ENCODE results near the gene ATP10A. TPM values are rescaled to one million over a fixed set of nuclear protein-coding genes. Genes with fewer than 3 reads are reported as not detected.

The ATP10A gene
- total RNA-seq, 1 experiment from 2014 or later, result not detected

DNA sequence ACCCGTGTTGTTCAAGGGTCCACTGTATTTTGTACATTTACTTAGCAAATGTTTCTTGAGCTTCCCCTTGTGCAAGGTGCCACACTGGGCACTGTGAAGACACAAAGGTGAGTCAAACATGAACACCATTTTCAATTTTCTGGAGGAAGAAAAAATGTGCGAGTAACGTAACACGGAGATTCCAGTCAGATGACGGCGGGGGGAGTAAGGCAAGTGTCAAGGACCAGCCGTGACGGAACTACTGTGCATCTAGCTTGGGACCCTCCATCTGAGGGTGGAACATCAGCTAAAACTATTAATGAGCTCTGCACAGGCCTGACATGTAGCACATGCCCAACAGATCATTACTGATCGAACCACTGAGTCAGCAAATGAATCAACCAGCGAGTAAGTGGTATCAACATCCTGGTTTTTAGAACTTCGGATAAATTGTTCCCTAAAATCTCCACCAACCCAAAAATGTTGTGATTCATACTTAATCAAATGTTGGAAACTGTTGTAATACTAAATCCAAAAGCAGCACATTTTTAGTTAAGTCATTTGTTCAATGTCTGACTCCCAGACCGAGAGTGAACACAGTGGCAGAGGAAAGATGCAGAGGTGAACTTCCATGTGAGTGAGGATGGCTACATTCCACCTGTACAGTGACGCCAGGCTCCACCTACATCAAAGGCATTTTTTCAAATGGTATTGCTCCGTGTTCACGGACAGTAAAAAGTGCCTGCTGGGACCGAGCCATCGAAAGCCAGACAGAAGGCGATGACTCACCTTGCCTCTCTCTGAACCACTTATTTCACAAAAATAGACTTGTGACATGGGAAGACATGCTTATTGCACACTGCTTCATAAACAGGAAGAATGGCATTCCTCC is 172.2 kb downstream of the ATP10A start:
- DNase-seq (ENCODE audit: unreplicated experiment), result no peak
- ChIA-PET CTCF (no interaction called here), POLR2A (no interaction called here)
- no peak overlapping the region for H3K4me3 Mint-ChIP-seq (ENCODE audit: unreplicated experiment)
- no peak for TF ChIP-seq CTCF (IDR thresholded peaks at IDR 0.05; ENCODE audit: unreplicated experiment)
- intact Hi-C loops (cut with micrococcal nuclease), result no loop called here
- H3K9me3 Mint-ChIP-seq (ENCODE audit: unreplicated experiment), result peaks cover 13% of the 10 kb centered on the region
- H3K27me3 Mint-ChIP-seq (ENCODE audit: insufficient read depth, unreplicated experiment), result no peaks in the 10 kb centered on the region
- H3K27ac Mint-ChIP-seq (ENCODE audit: low read depth, unreplicated experiment), result no peak overlapping the region
- H3K36me3 Mint-ChIP-seq (ENCODE audit: insufficient read depth, unreplicated experiment), result no peaks in the 10 kb centered on the region
- BruUV-seq (replicated peaks), result no TSS peak
- H3K4me1 Mint-ChIP-seq (ENCODE audit: insufficient read depth, unreplicated experiment), result no peaks in the 10 kb centered on the region

DNA sequence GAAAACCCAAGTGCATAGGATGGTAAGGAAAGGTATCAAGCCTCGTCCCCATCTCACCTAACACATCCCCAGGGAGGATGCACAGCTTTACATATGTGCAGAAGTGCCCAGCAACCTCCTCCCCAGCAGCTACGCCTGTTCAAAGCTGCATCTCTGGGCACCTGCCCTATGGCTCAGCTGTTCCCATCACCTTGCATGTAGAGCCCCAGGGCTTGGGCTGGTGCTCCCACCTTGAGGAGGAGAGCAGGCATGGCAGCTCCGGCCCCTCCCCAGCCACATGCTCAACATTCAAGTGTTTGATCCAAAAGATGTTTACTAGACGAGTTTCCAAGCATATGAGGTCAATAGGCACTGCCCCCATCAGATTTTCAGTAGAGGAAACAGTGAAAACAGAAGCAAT is 173.5 kb downstream of the ATP10A start:
- no peak overlapping the region for H3K4me3 Mint-ChIP-seq (ENCODE audit: unreplicated experiment)
- ChIA-PET POLR2A (no interaction called here), CTCF (no interaction called here)
- DNase-seq (ENCODE audit: unreplicated experiment), result no peak
- BruUV-seq (replicated peaks), result no TSS peak
- intact Hi-C loops (cut with micrococcal nuclease), result no loop called here
- H3K9me3 Mint-ChIP-seq (ENCODE audit: unreplicated experiment), result peaks cover 11% of the 10 kb centered on the region
- no peaks in the 10 kb centered on the region for H3K36me3 Mint-ChIP-seq (ENCODE audit: insufficient read depth, unreplicated experiment)
- H3K27ac Mint-ChIP-seq (ENCODE audit: low read depth, unreplicated experiment), result no peak overlapping the region
- H3K27me3 Mint-ChIP-seq (ENCODE audit: insufficient read depth, unreplicated experiment), result no peaks in the 10 kb centered on the region
- no peak for TF ChIP-seq CTCF (IDR thresholded peaks at IDR 0.05; ENCODE audit: unreplicated experiment)
- no peaks in the 10 kb centered on the region for H3K4me1 Mint-ChIP-seq (ENCODE audit: insufficient read depth, unreplicated experiment)

DNA sequence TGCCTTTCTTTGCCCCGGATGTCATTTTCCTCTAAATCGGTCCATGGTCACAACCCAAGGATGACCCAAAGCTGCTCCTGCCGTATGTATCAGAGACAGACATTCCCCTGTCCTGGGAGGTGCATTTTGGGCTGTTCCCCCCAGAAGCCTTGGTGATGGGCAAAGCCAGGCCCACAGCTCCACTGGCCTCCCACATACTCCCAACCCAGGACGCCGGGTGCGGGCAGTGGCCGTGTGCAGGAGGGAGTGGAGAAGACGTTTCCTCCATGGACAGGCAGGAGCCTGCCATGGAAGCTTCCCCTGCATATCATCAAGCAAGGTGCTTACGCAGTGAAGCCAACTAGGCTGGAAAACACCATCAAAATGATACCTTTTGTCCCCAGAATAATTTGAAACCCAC is 175.0 kb downstream of the ATP10A start:
- Mint-ChIP-seq H3K27ac (ENCODE audit: low read depth, unreplicated experiment) (no peak overlapping the region), H3K4me3 (ENCODE audit: unreplicated experiment) (no peak overlapping the region), H3K9me3 (ENCODE audit: unreplicated experiment) (peaks cover 14% of the 10 kb centered on the region), H3K4me1 (ENCODE audit: insufficient read depth, unreplicated experiment) (no peaks in the 10 kb centered on the region), H3K36me3 (ENCODE audit: insufficient read depth, unreplicated experiment) (no peaks in the 10 kb centered on the region), H3K27me3 (ENCODE audit: insufficient read depth, unreplicated experiment) (no peaks in the 10 kb centered on the region)
- intact Hi-C loops (cut with micrococcal nuclease), result no loop called here
- ChIA-PET POLR2A (no interaction called here), CTCF (interaction anchor here (0.6 to 0.7 kb wide), 2 partner anchors 291 to 1162 kb away, joined by 3 read pairs; no protein-coding TSS in a partner anchor)
- BruUV-seq (replicated peaks), result no TSS peak
- no peak for TF ChIP-seq CTCF (IDR thresholded peaks at IDR 0.05; ENCODE audit: unreplicated experiment)
- DNase-seq (ENCODE audit: unreplicated experiment), result no peak

DNA sequence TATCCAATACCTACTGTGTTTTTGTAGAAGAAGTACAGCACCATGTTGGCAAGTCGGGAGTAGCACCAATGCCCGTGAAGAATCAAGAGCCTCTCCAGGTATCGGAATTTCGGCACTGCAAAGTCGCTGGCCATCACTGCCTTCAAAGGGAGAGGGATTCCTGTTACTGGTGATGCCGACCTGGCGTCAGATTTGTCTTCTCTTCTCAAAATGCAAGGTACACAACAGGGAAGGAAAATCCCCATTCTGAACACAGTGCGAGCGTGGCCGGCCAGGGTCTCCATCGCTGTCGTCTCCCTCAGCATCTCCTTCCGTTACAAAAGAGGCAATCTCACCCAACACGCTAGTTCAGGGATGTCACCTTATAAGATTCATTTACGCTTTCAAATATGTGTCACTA is 175.4 kb downstream of the ATP10A start:
- DNase-seq (ENCODE audit: unreplicated experiment), result no peak
- ChIA-PET POLR2A (no interaction called here), CTCF (interaction anchor here (0.6 kb wide), 1 partner anchor 1162 kb away, joined by 3 read pairs; no protein-coding TSS in a partner anchor)
- intact Hi-C loops (cut with micrococcal nuclease), result no loop called here
- Mint-ChIP-seq H3K27me3 (ENCODE audit: insufficient read depth, unreplicated experiment) (no peaks in the 10 kb centered on the region), H3K4me3 (ENCODE audit: unreplicated experiment) (no peak overlapping the region), H3K27ac (ENCODE audit: low read depth, unreplicated experiment) (no peak overlapping the region), H3K4me1 (ENCODE audit: insufficient read depth, unreplicated experiment) (no peaks in the 10 kb centered on the region), H3K9me3 (ENCODE audit: unreplicated experiment) (peaks cover 14% of the 10 kb centered on the region), H3K36me3 (ENCODE audit: insufficient read depth, unreplicated experiment) (no peaks in the 10 kb centered on the region)
- no TSS peak for BruUV-seq (replicated peaks)
- no peak for TF ChIP-seq CTCF (IDR thresholded peaks at IDR 0.05; ENCODE audit: unreplicated experiment)
